Inferior parietal cortex (tissue), 1 donor: ENCODE data around the gene RGS6.

Experiments used
- DNase-seq: peaks from one replicate; pipeline ENCODE4 v3.0.0-alpha.2; 2016; ENCODE audit errors: extremely low spot score

The RGS6 gene

DNA sequence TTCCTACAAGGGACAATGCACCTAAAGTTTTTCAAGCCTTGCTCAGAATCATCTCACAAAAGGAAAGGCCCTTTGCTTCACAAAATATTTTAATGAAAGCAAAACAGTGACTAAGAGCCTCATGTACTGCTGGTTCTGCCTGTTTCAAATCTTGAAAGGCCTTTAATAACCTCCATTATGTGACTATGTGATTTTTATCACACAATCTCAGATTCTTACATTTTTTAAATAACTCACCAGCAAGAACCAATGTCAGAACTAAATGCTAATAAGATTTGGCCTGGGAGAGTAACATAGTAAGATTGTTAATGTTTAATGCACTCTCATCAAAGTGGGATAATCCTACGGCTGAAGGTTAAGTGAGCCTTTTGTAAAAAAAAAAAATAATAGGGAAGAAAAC lies 378.9 kb downstream of the RGS6 start:
- no peak for DNase-seq

GRCh38 chr14:72311516-72311915 lies 379.3 kb downstream of the RGS6 start:
- DNase-seq = no peak

GRCh38 chr14:72314808-72315435 lies 382.7 kb downstream of the RGS6 start:
- no peak for DNase-seq

DNA sequence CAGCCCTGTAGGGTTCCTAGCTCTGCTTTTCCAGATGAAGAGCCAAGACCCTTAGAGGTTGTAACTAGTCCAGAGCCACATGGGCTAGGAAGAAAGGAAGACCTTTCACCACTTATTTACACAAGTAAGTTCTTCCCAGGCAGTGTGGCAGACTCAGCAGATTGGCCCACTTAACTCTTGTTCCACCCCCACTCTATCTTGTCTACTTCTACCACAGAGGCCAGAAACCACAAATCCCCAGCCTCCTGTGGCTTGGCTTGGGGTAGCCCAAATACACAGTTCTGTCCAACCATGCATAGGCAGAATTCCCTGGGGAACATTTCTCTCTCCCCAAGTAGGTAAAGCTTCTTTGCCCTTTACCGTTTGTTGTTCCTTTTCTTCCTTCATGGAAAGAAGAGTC lies 383.5 kb downstream of the RGS6 start:
- no peak for DNase-seq

DNA sequence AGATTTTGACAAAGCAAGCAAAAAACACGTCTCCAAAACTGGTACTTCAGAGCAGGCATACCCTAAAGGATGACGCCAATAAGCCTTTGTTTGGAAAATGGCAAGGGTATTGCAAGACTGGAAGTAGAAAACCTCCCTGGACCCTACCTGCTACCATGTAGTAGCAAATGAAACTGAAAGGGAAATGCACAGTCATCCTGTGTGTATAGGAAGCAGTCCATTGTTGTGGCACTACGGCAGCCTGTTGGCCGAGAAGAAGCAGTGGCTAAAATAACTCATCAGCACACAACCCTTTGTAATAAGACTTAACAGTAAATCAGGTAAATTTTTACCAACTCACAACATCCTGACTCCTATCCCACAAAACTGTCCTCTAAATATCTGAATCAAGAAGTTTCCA lies 386.4 kb downstream of the RGS6 start:
- DNase-seq = no peak

GRCh38 chr14:72332046-72332445 lies 399.8 kb downstream of the RGS6 start:
- peak; percentile 61 for DNase-seq

DNA sequence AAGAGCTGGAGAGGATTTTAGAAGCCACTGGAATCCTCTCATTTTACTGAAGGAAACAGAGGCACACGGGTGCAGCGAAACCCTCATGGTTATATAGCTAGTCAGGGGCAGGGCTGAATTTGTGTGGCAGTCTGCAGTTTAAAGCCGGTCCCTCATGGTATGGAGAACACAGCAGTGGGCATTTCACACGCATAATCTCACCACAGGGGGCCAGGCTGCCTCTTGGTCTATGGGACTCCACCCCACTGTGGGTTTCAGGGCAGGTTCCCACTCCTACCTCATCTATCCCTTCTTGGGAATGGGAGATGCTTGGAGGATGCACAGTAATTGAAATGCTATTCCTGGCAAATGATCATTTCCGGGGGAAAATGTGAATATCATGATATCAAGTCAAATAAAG lies 400.6 kb downstream of the RGS6 start:
- DNase-seq = no peak

DNA sequence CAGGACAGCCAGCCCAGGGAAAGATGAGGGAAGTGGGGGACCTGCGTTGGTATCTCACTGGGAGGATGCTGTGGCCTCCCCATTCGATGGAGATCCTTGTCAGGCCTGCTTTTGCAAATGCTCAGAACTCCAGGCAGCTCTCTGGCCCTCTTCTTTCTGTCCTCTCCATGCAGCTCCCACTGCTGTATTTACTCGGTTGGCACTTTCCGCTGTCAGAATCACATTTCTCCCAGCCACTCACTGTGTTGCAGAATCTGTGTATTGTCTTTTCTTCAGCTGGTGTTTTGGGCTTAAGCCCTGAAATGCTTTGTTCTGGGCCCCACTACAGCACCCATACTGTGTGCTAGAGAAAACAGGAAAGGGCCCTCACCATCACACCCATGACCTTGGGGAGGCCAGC lies 401.1 kb downstream of the RGS6 start:
- peak; percentile 4 for DNase-seq

DNA sequence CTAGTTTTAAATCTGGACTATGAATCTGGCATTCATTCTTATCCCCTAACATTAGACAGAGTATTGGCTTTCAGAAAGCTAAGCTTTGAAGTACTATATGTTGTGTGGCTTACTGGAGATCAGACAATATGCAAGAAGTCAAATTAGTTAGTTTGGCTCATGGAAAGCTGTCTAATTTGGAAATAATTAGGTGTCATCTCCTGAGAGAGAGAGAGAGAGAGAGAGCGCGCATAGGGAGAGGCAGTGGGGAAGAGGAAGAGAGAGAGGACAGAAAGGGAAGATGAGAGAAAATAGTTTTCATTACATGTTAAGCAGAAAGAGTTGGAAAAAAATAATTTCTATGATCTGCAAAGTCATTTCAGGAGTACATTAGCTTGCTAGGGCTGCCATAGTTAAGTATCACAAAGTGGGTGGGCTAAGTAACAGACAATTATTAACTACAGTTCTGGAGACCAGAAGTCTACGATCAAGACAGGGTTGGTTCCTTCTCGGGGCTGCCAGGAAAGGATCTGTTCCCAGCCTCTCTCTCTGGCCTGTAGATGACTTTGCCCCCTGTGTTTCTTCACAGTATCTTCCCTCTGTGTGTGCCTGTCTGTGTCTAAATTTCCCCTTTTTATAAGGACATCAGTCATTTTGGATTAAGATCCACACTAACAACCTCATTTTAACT lies 404.2 kb downstream of the RGS6 start:
- no peak for DNase-seq

GRCh38 chr14:72341237-72341636 lies 409.0 kb downstream of the RGS6 start:
- no peak for DNase-seq

GRCh38 chr14:72341686-72342085 lies 409.5 kb downstream of the RGS6 start:
- no peak for DNase-seq

- no peak for DNase-seq
These were observed 414.9 kb downstream of the RGS6 start for GRCh38 chr14:72347118-72347517.

GRCh38 chr14:72350215-72350614 lies 418.0 kb downstream of the RGS6 start:
- no peak for DNase-seq

DNA sequence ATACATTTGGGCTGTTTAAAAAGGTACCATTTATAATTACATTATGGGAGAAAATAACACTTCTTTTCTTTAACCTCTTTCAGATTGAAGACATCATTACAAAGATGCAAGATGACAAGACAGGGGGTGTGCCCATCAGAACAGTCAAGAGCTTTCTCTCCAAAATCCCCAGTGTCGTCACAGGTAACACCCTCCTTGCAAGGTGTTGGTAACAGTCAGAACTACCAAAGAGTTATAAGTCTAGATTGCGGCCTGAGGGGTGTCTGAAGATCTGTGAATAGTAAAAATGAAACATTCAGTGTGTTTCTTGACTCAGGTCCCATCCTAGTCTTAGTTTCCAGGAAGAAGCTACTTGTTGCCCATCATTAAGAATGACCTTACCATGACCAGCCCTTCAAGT lies 419.8 kb downstream of the RGS6 start:
- DNase-seq = no peak

GRCh38 chr14:72366619-72367018 lies 434.4 kb downstream of the RGS6 start:
- DNase-seq = no peak

- no peak for DNase-seq
These were observed 436.9 kb downstream of the RGS6 start for GRCh38 chr14:72369106-72369505.

- DNase-seq = no peak
These were observed 444.8 kb downstream of the RGS6 start for GRCh38 chr14:72377016-72377415.

DNA sequence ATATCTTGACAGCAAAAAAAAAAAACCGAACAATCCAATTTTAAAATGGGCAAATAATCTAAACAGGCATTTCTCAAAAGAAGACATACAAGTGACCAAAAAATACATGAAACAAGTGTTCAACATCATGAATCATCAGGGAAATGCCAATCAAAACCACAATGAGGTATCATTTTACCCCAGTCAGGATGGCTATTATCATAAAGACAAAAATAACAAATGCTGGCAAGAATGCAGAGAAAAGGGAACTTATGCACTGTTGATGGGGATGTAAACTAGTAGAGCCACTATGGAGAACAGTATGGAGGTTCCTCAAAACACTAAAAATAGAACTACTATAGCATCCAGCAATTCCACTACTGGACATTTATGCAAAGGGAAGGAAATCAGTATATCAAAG lies 448.2 kb downstream of the RGS6 start:
- DNase-seq = no peak

DNA sequence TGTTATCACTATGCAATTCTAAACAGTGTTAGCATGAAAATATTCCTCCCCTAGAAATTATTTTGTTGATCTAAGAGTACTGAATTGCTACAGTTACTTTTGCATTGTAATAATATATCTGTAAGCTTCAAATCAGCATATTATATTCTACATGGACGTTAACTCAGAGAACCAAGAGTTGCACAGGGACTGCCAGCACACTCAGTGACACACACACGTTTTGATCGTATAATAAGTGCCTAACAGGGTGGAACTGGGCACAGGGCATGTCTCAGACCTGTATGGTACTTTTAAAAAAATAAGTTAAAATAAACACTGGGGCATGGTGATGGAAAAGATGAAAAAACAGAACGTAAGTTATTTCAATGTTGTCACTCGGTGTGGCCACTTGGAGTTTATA lies 451.6 kb downstream of the RGS6 start:
- DNase-seq = no peak

DNA sequence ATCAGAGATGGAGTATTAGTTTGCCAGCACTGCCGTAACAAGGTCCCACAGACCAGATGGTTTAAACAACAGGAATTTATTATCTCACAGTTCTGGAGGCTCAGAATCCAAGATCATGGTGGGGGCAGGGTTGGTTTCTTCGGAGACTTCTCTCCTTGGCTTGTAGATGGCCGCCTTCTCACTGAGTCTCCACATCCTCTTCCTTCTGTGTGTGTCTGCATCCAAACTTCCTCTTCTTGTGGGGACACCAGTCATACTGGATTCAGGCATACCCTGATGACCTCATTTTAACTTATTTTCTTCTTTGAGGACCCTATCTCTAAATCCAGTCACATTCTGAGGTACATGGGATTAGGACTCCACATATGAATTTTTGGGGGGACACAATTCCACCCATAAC lies 455.5 kb downstream of the RGS6 start:
- DNase-seq = no peak

DNA sequence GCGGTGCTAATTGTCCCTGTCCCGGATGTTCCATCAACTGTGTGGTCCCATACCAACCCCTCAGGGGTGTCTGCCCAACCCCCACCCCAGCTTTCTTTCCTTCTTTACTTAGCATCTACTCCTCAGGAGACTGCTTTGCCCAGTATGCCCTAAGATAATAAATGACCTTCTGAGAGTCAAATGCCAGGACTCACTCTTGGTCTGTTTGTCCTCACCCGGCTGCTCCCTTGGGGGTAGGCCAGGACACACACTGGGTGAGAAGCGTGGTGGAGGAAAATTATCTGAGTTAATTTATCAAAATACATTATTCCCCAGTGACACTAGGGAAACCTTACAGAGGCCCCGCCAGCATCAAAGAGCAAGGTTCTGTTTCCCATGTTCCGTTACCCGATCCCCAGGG lies 457.0 kb downstream of the RGS6 start:
- no peak for DNase-seq

- no peak for DNase-seq
These were observed 468.9 kb downstream of the RGS6 start for GRCh38 chr14:72401101-72401625.

- DNase-seq = no peak
These were observed 469.6 kb downstream of the RGS6 start for GRCh38 chr14:72401632-72402376.
